ENCODE data around the gene S100A7.
A peak's percentile ranks its signal among the peaks of the same experiment; 100 is the strongest.
"Not testable (repeated sequence)": the region's sequence is repeated elsewhere in the genome, so short reads cannot be mapped to it uniquely, and the experiment has no call there.

S100A7 gene

DNA sequence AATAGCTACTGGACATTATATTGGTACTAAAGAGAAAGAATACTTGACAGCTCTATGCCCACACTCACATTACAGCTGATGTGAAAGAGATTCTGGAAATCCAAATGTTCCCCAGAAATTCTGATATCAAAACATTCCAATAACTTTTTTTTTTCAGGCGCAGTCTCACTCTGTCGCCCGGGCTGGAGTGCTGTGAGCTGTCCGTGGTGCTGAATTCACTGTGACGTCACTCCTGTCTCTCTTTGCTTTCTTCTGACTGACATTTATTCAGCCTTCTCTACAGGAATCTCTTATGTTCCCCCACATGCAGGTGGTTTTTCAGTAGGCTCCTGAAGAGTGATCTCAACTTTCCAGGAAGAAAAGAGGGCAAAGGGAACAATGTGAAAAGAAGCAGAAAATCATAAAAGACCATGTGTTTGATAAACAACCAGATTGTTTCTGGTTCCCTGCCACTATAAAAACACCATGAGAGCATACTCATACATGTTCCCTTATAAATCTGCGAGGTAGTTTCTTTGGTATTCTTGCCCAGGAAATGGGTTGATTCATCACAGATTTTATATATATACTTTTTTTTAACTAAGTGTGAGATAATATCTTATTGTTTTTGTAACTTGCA is 37.9 kb downstream of the S100A7 start:
- peak; percentile 86 for DNase-seq (ENCODE audit: low spot score)
- Histone ChIP-seq H2BK12ac (ENCODE audit: low read length) (no peak overlapping the region), H3K18ac (ENCODE audit: low read length) (no peak overlapping the region), H2AK5ac (ENCODE audit: low read depth, low read length) (no peak overlapping the region), H3K36me3 (replicated peaks in 1 of 2; ENCODE audit: control insufficient read depth in 2 of 2, insufficient read depth in 2 of 2, low read length in 2 of 2) (no peaks in the 10 kb centered on the region), H3K4ac (ENCODE audit: low read length) (no peak overlapping the region), H3K27me3 (ENCODE audit: control insufficient read depth in 3 of 3, insufficient read depth in 3 of 3, low read depth in 1 of 3, low read length in 3 of 3) (peaks cover 0 to 1% (median 0%) of the 10 kb centered on the region in 3 experiments), H3K4me1 (ENCODE audit: control insufficient read depth in 2 of 2, insufficient read depth in 1 of 2, low read depth in 1 of 2, low read length in 2 of 2) (no peaks in the 10 kb centered on the region), H3K14ac (ENCODE audit: low read length) (no peak overlapping the region), H2AFZ (ENCODE audit: low read length) (no peak overlapping the region), H2BK15ac (ENCODE audit: low read length) (no peak overlapping the region), H3K4me3 (ENCODE audit: low read length in 2 of 2) (no peak overlapping the region), H2BK120ac (ENCODE audit: low read depth, low read length) (no peak overlapping the region), H3K27ac (replicated peaks; ENCODE audit: low read length) (no peak overlapping the region), H3K79me1 (ENCODE audit: low read depth, low read length) (no peaks in the 10 kb centered on the region), H3K9ac (ENCODE audit: low read depth, low read length, poor library complexity) (no peak overlapping the region), H2BK5ac (ENCODE audit: low read length) (no peak overlapping the region), H3K9me3 (replicated peaks in 1 of 2; ENCODE audit: control insufficient read depth in 2 of 2, insufficient read depth in 1 of 2, low read depth in 1 of 2, low read length in 2 of 2) (no peaks in the 10 kb centered on the region), H4K8ac (ENCODE audit: low read depth, low read length) (no peak overlapping the region), H3K23ac (ENCODE audit: low read depth, low read length, poor library complexity) (no peak overlapping the region), H4K91ac (ENCODE audit: low read depth, low read length, poor library complexity) (no peak overlapping the region), H3K4me2 (ENCODE audit: insufficient read depth, low read length, poor library complexity, severe bottlenecking) (no peak overlapping the region)
- WGBS, 2 donors (ENCODE audit: extremely low coverage in 2 of 2, insufficient read length in 2 of 2, insufficient replicate concordance in 1 of 2), result no CpG with 5 or more reads among the region's 6 CpGs

- Histone ChIP-seq H3K4ac (ENCODE audit: low read length) (no peak overlapping the region), H4K8ac (ENCODE audit: low read depth, low read length) (no peak overlapping the region), H3K27ac (replicated peaks; ENCODE audit: low read length) (no peak overlapping the region), H3K79me1 (ENCODE audit: low read depth, low read length) (no peaks in the 10 kb centered on the region), H2AFZ (ENCODE audit: low read length) (no peak overlapping the region), H2BK12ac (ENCODE audit: low read length) (no peak overlapping the region), H3K9me3 (replicated peaks in 1 of 2; ENCODE audit: control insufficient read depth in 2 of 2, insufficient read depth in 1 of 2, low read depth in 1 of 2, low read length in 2 of 2) (no peaks in the 10 kb centered on the region), H2AK5ac (ENCODE audit: low read depth, low read length) (no peak overlapping the region), H3K23ac (ENCODE audit: low read depth, low read length, poor library complexity) (no peak overlapping the region), H2BK15ac (ENCODE audit: low read length) (no peak overlapping the region), H2BK120ac (ENCODE audit: low read depth, low read length) (no peak overlapping the region), H3K4me3 (ENCODE audit: low read length in 2 of 2) (no peak overlapping the region), H3K36me3 (replicated peaks in 1 of 2; ENCODE audit: control insufficient read depth in 2 of 2, insufficient read depth in 2 of 2, low read length in 2 of 2) (no peaks in the 10 kb centered on the region), H3K4me1 (ENCODE audit: control insufficient read depth in 2 of 2, insufficient read depth in 1 of 2, low read depth in 1 of 2, low read length in 2 of 2) (no peaks in the 10 kb centered on the region), H3K14ac (ENCODE audit: low read length) (no peak overlapping the region), H3K18ac (ENCODE audit: low read length) (no peak overlapping the region), H2BK5ac (ENCODE audit: low read length) (no peak overlapping the region), H3K9ac (ENCODE audit: low read depth, low read length, poor library complexity) (no peak overlapping the region), H3K4me2 (ENCODE audit: insufficient read depth, low read length, poor library complexity, severe bottlenecking) (no peak overlapping the region), H4K91ac (ENCODE audit: low read depth, low read length, poor library complexity) (no peak overlapping the region), H3K27me3 (ENCODE audit: control insufficient read depth in 3 of 3, insufficient read depth in 3 of 3, low read depth in 1 of 3, low read length in 3 of 3) (peaks cover 0 to 5% (median 0%) of the 10 kb centered on the region in 3 experiments)
- no peak for DNase-seq (ENCODE audit: low spot score)
- no CpG with 5 or more reads among the region's 2 CpGs for whole genome bisulfite sequencing, 2 donors (ENCODE audit: extremely low coverage in 2 of 2, insufficient read length in 2 of 2, insufficient replicate concordance in 1 of 2)
Measured at GRCh38 chr1:153420306-153420705, 40.1 kb downstream of the S100A7 start.

DNA sequence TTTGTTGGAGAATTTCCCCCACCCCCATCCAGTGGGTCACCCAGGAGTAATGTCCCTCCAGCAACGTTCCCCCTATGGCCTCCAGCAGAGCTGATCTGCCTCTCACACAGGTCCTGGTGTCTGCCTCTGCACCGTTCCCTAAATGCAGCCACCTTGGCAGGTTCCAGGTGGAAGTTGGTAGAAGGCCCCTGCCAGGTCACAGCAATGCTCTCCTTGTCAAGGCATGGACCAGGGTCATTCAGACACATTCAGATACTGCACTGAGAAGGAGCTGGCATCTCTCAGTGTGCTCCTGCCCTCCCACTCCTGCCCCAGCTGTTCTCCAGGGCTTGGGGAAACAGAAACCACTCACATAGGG is 41.0 kb downstream of the S100A7 start:
- no CpG with 5 or more reads among the region's 2 CpGs for WGBS, 2 donors (ENCODE audit: extremely low coverage in 2 of 2, insufficient read length in 2 of 2, insufficient replicate concordance in 1 of 2)

GRCh38 chr1:153418758-153419435 is 41.6 kb downstream of the S100A7 start:
- H3K27ac ChIP-seq (replicated peaks; ENCODE audit: low read length); H3K14ac ChIP-seq (ENCODE audit: low read length): not testable (repeated sequence)

More for the DNA sequence above, 41.0 kb downstream of the S100A7 start:
- not testable (repeated sequence) for H3K36me3 ChIP-seq (replicated peaks in 1 of 2; ENCODE audit: control insufficient read depth in 2 of 2, insufficient read depth in 2 of 2, low read length in 2 of 2); H3K23ac ChIP-seq (ENCODE audit: low read depth, low read length, poor library complexity); H2AFZ ChIP-seq (ENCODE audit: low read length); H3K9me3 ChIP-seq (replicated peaks in 1 of 2; ENCODE audit: control insufficient read depth in 2 of 2, insufficient read depth in 1 of 2, low read depth in 1 of 2, low read length in 2 of 2); H3K79me1 ChIP-seq (ENCODE audit: low read depth, low read length); H3K27ac ChIP-seq (replicated peaks; ENCODE audit: low read length); H4K8ac ChIP-seq (ENCODE audit: low read depth, low read length); H2BK120ac ChIP-seq (ENCODE audit: low read depth, low read length); H3K18ac ChIP-seq (ENCODE audit: low read length); H3K27me3 ChIP-seq (ENCODE audit: control insufficient read depth in 3 of 3, insufficient read depth in 3 of 3, low read depth in 1 of 3, low read length in 3 of 3); H2BK15ac ChIP-seq (ENCODE audit: low read length); H2BK12ac ChIP-seq (ENCODE audit: low read length); DNase-seq (ENCODE audit: low spot score); H3K4me2 ChIP-seq (ENCODE audit: insufficient read depth, low read length, poor library complexity, severe bottlenecking); H3K4me3 ChIP-seq (ENCODE audit: low read length in 2 of 2); H3K9ac ChIP-seq (ENCODE audit: low read depth, low read length, poor library complexity); H3K4ac ChIP-seq (ENCODE audit: low read length); H2AK5ac ChIP-seq (ENCODE audit: low read depth, low read length); H4K91ac ChIP-seq (ENCODE audit: low read depth, low read length, poor library complexity); H3K4me1 ChIP-seq (ENCODE audit: control insufficient read depth in 2 of 2, insufficient read depth in 1 of 2, low read depth in 1 of 2, low read length in 2 of 2); H3K14ac ChIP-seq (ENCODE audit: low read length); H2BK5ac ChIP-seq (ENCODE audit: low read length)

More at GRCh38 chr1:153418758-153419435, 41.6 kb downstream of the S100A7 start:
- H4K8ac ChIP-seq (ENCODE audit: low read depth, low read length); H2AFZ ChIP-seq (ENCODE audit: low read length); H2BK120ac ChIP-seq (ENCODE audit: low read depth, low read length); H3K23ac ChIP-seq (ENCODE audit: low read depth, low read length, poor library complexity); H3K4ac ChIP-seq (ENCODE audit: low read length); H3K9ac ChIP-seq (ENCODE audit: low read depth, low read length, poor library complexity); H3K4me2 ChIP-seq (ENCODE audit: insufficient read depth, low read length, poor library complexity, severe bottlenecking); H2BK5ac ChIP-seq (ENCODE audit: low read length); H3K36me3 ChIP-seq (replicated peaks in 1 of 2; ENCODE audit: control insufficient read depth in 2 of 2, insufficient read depth in 2 of 2, low read length in 2 of 2); H4K91ac ChIP-seq (ENCODE audit: low read depth, low read length, poor library complexity); H2AK5ac ChIP-seq (ENCODE audit: low read depth, low read length); H2BK15ac ChIP-seq (ENCODE audit: low read length); H2BK12ac ChIP-seq (ENCODE audit: low read length); H3K27me3 ChIP-seq (ENCODE audit: control insufficient read depth in 3 of 3, insufficient read depth in 3 of 3, low read depth in 1 of 3, low read length in 3 of 3); DNase-seq (ENCODE audit: low spot score); H3K9me3 ChIP-seq (replicated peaks in 1 of 2; ENCODE audit: control insufficient read depth in 2 of 2, insufficient read depth in 1 of 2, low read depth in 1 of 2, low read length in 2 of 2); H3K18ac ChIP-seq (ENCODE audit: low read length); H3K4me3 ChIP-seq (ENCODE audit: low read length in 2 of 2); H3K79me1 ChIP-seq (ENCODE audit: low read depth, low read length); H3K4me1 ChIP-seq (ENCODE audit: control insufficient read depth in 2 of 2, insufficient read depth in 1 of 2, low read depth in 1 of 2, low read length in 2 of 2): not testable (repeated sequence)
- no CpG with 5 or more reads among the region's 7 CpGs for WGBS, 2 donors (ENCODE audit: extremely low coverage in 2 of 2, insufficient read length in 2 of 2, insufficient replicate concordance in 1 of 2)
